Measurements from ENCODE around the gene ZNF160.
"Not testable (repeated sequence)": the region's sequence is repeated elsewhere in the genome, so short reads cannot be mapped to it uniquely, and the experiment has no call there.

The ZNF160 gene

GRCh38 chr19:53091413-53092254 is 11.6 kb downstream of the ZNF160 start:
- no peak for DNase-seq (ENCODE audit: low read depth)

GRCh38 chr19:53088091-53088490 is 15.1 kb downstream of the ZNF160 start:
- DNase-seq (ENCODE audit: low read depth): no peak

GRCh38 chr19:53086949-53087348 is 16.3 kb downstream of the ZNF160 start:
- no peak for DNase-seq (ENCODE audit: low read depth)

- DNase-seq (ENCODE audit: low read depth): no peak
These were observed 17.7 kb downstream of the ZNF160 start for GRCh38 chr19:53085496-53085895.

GRCh38 chr19:53082929-53083328 is 20.3 kb downstream of the ZNF160 start:
- no peak for DNase-seq (ENCODE audit: low read depth)

GRCh38 chr19:53079313-53079924 is 23.8 kb downstream of the ZNF160 start:
- no peak for DNase-seq (ENCODE audit: low read depth)

- DNase-seq (ENCODE audit: low read depth): no peak
These were observed 24.6 kb downstream of the ZNF160 start for GRCh38 chr19:53078668-53079067.

GRCh38 chr19:53076984-53077383 is 26.2 kb downstream of the ZNF160 start:
- no peak for DNase-seq (ENCODE audit: low read depth)

- no peak for DNase-seq (ENCODE audit: low read depth)
These were observed 34.4 kb downstream of the ZNF160 start for GRCh38 chr19:53068834-53069233.

GRCh38 chr19:53068199-53068598 is 35.0 kb downstream of the ZNF160 start:
- no peak for DNase-seq (ENCODE audit: low read depth)

GRCh38 chr19:53057904-53058580 is 45.2 kb downstream of the ZNF160 start:
- no peak for DNase-seq (ENCODE audit: low read depth)

- no peak for DNase-seq (ENCODE audit: low read depth)
These were observed 48.1 kb downstream of the ZNF160 start for GRCh38 chr19:53055117-53055516.

- no peak for DNase-seq (ENCODE audit: low read depth)
These were observed 55.8 kb downstream of the ZNF160 start for GRCh38 chr19:53047379-53047778.

- DNase-seq (ENCODE audit: low read depth): no peak
These were observed 57.7 kb downstream of the ZNF160 start for GRCh38 chr19:53045536-53045935.

- no peak for DNase-seq (ENCODE audit: low read depth)
These were observed 61.9 kb downstream of the ZNF160 start for GRCh38 chr19:53041366-53041765.

- DNase-seq (ENCODE audit: low read depth): no peak
These were observed 65.8 kb downstream of the ZNF160 start for GRCh38 chr19:53037101-53038097.

GRCh38 chr19:53034948-53035675 is 68.1 kb downstream of the ZNF160 start:
- no peak for DNase-seq (ENCODE audit: low read depth)

- DNase-seq (ENCODE audit: low read depth): no peak
These were observed 69.2 kb downstream of the ZNF160 start for GRCh38 chr19:53034054-53034453.

GRCh38 chr19:53028306-53028705 is 74.9 kb downstream of the ZNF160 start:
- DNase-seq (ENCODE audit: low read depth): not testable (repeated sequence)

- DNase-seq (ENCODE audit: low read depth): no peak
These were observed 83.5 kb downstream of the ZNF160 start for GRCh38 chr19:53019684-53020083.

Measured in T-helper 22 cell (primary cell).